NCI-H187 treated with DMSO at 0.1 percent for 48 hours (cell line): ENCODE measurements around the gene KRTAP13-2.

Experiments
- DNase-seq: peaks from one replicate; lab custom pipeline; 2025; lab: John Stamatoyannopoulos, UW

Gene KRTAP13-2

GRCh38 chr21:30372139-30372770 lies at the start of gene KRTAP13-2:
KRTAP13-2 (minus strand) TSS chr21:30372271; CDS start chr21:30372213, 58 bp downstream.
- no peak for DNase-seq

GRCh38 chr21:30415993-30416392 lies 43.9 kb upstream of the KRTAP13-2 start:
- DNase-seq = no peak

GRCh38 chr21:30408782-30409494 lies 36.9 kb upstream of the KRTAP13-2 start:
- DNase-seq = no peak

- DNase-seq = no peak
Observed at GRCh38 chr21:30395731-30396130, 23.7 kb upstream of the KRTAP13-2 start, which contains the start of gene KRTAP13-1. KRTAP13-1 (plus strand) TSS chr21:30396031; CDS start chr21:30396087, 56 bp downstream.

GRCh38 chr21:30391492-30392025 lies 19.5 kb upstream of the KRTAP13-2 start:
- DNase-seq = no peak

GRCh38 chr21:30382201-30382600 lies 10.1 kb upstream of the KRTAP13-2 start:
- DNase-seq = no peak

GRCh38 chr21:30355906-30356305 lies 16.2 kb downstream of the KRTAP13-2 start:
- no peak for DNase-seq

- no peak for DNase-seq
Observed at GRCh38 chr21:30354308-30355005, 17.6 kb downstream of the KRTAP13-2 start.

GRCh38 chr21:30351534-30351933 lies 20.5 kb downstream of the KRTAP13-2 start:
- no peak for DNase-seq

GRCh38 chr21:30349572-30349971 lies 22.5 kb downstream of the KRTAP13-2 start:
- DNase-seq = no peak

- DNase-seq = no peak
Observed at GRCh38 chr21:30348506-30348905, 23.6 kb downstream of the KRTAP13-2 start, which contains the start of gene KRTAP23-1. KRTAP23-1 (minus strand) TSS chr21:30348606; CDS start chr21:30348606, 0 bp downstream.

- no peak for DNase-seq
Observed at GRCh38 chr21:30345014-30345413, 27.1 kb downstream of the KRTAP13-2 start.

- no peak for DNase-seq
Observed at GRCh38 chr21:30340714-30341573, 31.1 kb downstream of the KRTAP13-2 start.

- DNase-seq = no peak
Observed at GRCh38 chr21:30338717-30339116, 33.4 kb downstream of the KRTAP13-2 start.

GRCh38 chr21:30337772-30338171 lies 34.3 kb downstream of the KRTAP13-2 start:
- no peak for DNase-seq

GRCh38 chr21:30337276-30337744 lies 34.8 kb downstream of the KRTAP13-2 start, which contains the start of gene KRTAP27-1:
KRTAP27-1 (minus strand) TSS chr21:30337694; CDS start chr21:30337668, 26 bp downstream.
- no peak for DNase-seq

GRCh38 chr21:30336596-30336995 lies 35.5 kb downstream of the KRTAP13-2 start:
- no peak for DNase-seq

- no peak for DNase-seq
Observed at GRCh38 chr21:30333736-30334135, 38.3 kb downstream of the KRTAP13-2 start.

- DNase-seq = no peak
Observed at GRCh38 chr21:30332681-30333080, 39.4 kb downstream of the KRTAP13-2 start.

GRCh38 chr21:30329203-30329875 lies 42.7 kb downstream of the KRTAP13-2 start:
- DNase-seq = no peak

GRCh38 chr21:30326390-30326789 lies 45.7 kb downstream of the KRTAP13-2 start:
- DNase-seq = no peak
